ENCODE results near the gene GPR142. TPM values are rescaled to one million over a fixed set of nuclear protein-coding genes. Genes with fewer than 3 reads are reported as not detected.

The GPR142 gene
- total and polyA plus RNA-seq, 4 experiments from 2014 or later = not detected

GRCh38 chr17:74389084-74389753, 21.9 kb downstream of the GPR142 start:
- H3K27me3 Mint-ChIP-seq = no peaks in the 10 kb centered on the region
- H3K4me3 Mint-ChIP-seq = no peak overlapping the region
- CTCF ChIA-PET (ENCODE audit: partially characterized antibody) = no interaction called here
- intact Hi-C loops (cut with micrococcal nuclease) = no loop called here
- POLR2A ChIA-PET (ENCODE audit: partially characterized antibody) = no interaction called here
- Histone ChIP-seq H3K36me3 (ENCODE audit: insufficient read depth, low read length) (no peaks in the 10 kb centered on the region), H3K9me3 (ENCODE audit: control insufficient read depth in 1 of 2, low read length in 2 of 2) (no peaks in the 10 kb centered on the region), H3K4me3 (ENCODE audit: low read length in 2 of 2) (no peak overlapping the region), H3K4me1 (ENCODE audit: insufficient read depth, low read length) (no peaks in the 10 kb centered on the region), H3K27me3 (ENCODE audit: insufficient read depth, low read length) (no peaks in the 10 kb centered on the region), H3K27ac (ENCODE audit: low read depth, low read length) (no peak overlapping the region)
- H3K36me3 Mint-ChIP-seq = no peaks in the 10 kb centered on the region
- DNase-seq = no peak
- peaks cover 0 to 3% (median 0%) of the 10 kb centered on the region in 8 donors for H3K9me3 Mint-ChIP-seq
- no peak overlapping the region for H3K27ac Mint-ChIP-seq
- no peaks in the 10 kb centered on the region for H3K4me1 Mint-ChIP-seq

GRCh38 chr17:74389937-74390679, 22.8 kb downstream of the GPR142 start:
- Mint-ChIP-seq H3K9me3 (peaks cover 0 to 2% (median 0%) of the 10 kb centered on the region in 8 donors), H3K27ac (peak overlapping the region in 1 of 7 donors; percentile 25), H3K4me3 (no peak overlapping the region), H3K4me1 (no peaks in the 10 kb centered on the region), H3K27me3 (no peaks in the 10 kb centered on the region), H3K36me3 (no peaks in the 10 kb centered on the region)
- no peaks in the 10 kb centered on the region for H3K4me1 ChIP-seq (ENCODE audit: insufficient read depth, low read length)
- H3K4me3 ChIP-seq (ENCODE audit: low read length in 2 of 2) = no peak overlapping the region
- no peak for DNase-seq
- H3K9me3 ChIP-seq (ENCODE audit: control insufficient read depth in 1 of 2, low read length in 2 of 2) = no peaks in the 10 kb centered on the region
- intact Hi-C loops (cut with micrococcal nuclease) = no loop called here
- ChIA-PET POLR2A (ENCODE audit: partially characterized antibody) (no interaction called here), CTCF (ENCODE audit: partially characterized antibody) (interaction anchor here (0.7 to 2.0 kb wide), 2 partner anchors 11 to 67 kb away, joined by 3 to 10 read pairs; no protein-coding TSS in a partner anchor)
- H3K27me3 ChIP-seq (ENCODE audit: insufficient read depth, low read length) = no peaks in the 10 kb centered on the region
- H3K27ac ChIP-seq (ENCODE audit: low read depth, low read length) = no peak overlapping the region
- H3K36me3 ChIP-seq (ENCODE audit: insufficient read depth, low read length) = no peaks in the 10 kb centered on the region

DNA sequence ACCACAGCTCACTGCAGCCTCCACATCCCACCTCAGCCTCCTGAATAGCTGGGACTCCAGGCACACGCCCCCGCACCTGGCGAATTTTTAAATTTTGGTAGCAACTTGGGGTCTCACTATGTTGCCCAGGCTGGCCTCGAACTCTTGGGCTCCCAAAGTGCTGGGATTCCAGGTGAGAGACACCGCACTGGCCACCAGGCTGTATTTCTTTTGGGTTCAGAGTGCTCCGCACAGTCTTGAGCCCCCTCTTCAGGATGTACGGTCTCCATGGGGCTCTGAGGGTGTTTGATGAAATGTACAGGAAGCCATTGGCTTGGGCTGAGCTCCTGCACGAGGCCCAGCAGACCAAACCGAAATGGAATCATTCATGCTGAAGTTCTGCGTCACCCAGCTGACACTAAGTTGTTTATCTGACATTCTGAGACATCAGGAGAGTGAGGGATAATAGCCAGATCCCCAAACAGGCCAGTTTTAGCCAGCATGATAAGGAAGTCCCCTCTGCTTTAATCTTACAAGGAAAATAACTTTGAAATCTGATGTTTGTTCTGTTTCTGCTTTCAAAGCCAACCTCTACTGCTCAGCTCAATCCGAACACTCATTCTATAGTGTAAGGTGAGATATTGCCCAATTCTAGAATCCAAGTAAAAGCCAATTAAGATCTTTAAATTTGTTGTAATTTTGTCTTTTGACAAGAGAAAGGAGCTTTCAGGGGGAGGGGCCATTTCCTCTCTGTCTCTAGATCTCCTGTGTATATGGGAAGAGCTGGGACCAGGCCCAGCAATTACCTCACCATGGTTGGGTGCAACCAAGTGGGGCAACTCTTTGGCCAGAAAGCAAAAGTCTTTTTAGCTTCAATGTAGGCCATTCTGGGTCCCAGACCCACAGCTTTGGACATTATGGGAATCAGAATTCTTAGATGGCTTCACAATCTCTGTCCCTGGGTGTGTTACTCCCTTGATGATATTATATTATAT, 23.7 kb downstream of the GPR142 start:
- Mint-ChIP-seq H3K4me1 (no peaks in the 10 kb centered on the region), H3K9me3 (peaks cover 0 to 2% (median 0%) of the 10 kb centered on the region in 8 donors), H3K36me3 (no peaks in the 10 kb centered on the region), H3K27me3 (peaks cover 0 to 4% of the 10 kb centered on the region in 2 donors), H3K27ac (no peak overlapping the region), H3K4me3 (no peak overlapping the region)
- CTCF ChIA-PET (ENCODE audit: partially characterized antibody) = interaction anchor here (0.7 to 3.6 kb wide), 4 partner anchors 10 to 68 kb away, joined by 3 to 17 read pairs (median 6); no protein-coding TSS in a partner anchor
- Histone ChIP-seq H3K4me3 (ENCODE audit: low read length in 2 of 2) (no peak overlapping the region), H3K36me3 (ENCODE audit: insufficient read depth, low read length) (no peaks in the 10 kb centered on the region), H3K27me3 (ENCODE audit: insufficient read depth, low read length) (no peaks in the 10 kb centered on the region), H3K9me3 (ENCODE audit: control insufficient read depth in 1 of 2, low read length in 2 of 2) (no peaks in the 10 kb centered on the region), H3K4me1 (ENCODE audit: insufficient read depth, low read length) (no peaks in the 10 kb centered on the region), H3K27ac (ENCODE audit: low read depth, low read length) (no peak overlapping the region)
- no peak for DNase-seq
- POLR2A ChIA-PET (ENCODE audit: partially characterized antibody) = no interaction called here
- intact Hi-C loops (cut with micrococcal nuclease) = no loop called here

GRCh38 chr17:74391771-74392170, 24.5 kb downstream of the GPR142 start:
- Mint-ChIP-seq H3K4me3 (no peak overlapping the region), H3K9me3 (peaks cover 0 to 2% (median 0%) of the 10 kb centered on the region in 8 donors), H3K4me1 (no peaks in the 10 kb centered on the region), H3K36me3 (no peaks in the 10 kb centered on the region), H3K27me3 (peaks cover 0 to 4% of the 10 kb centered on the region in 2 donors), H3K27ac (peak overlapping the region in 1 of 7 donors; percentile 6)
- intact Hi-C loops (cut with micrococcal nuclease) = no loop called here
- no peaks in the 10 kb centered on the region for H3K27me3 ChIP-seq (ENCODE audit: insufficient read depth, low read length)
- CTCF ChIA-PET (ENCODE audit: partially characterized antibody) = interaction anchor here (1.1 to 3.6 kb wide), 3 partner anchors 11 to 23 kb away, joined by 3 to 17 read pairs (median 10); no protein-coding TSS in a partner anchor
- no peak overlapping the region for H3K4me3 ChIP-seq (ENCODE audit: low read length in 2 of 2)
- DNase-seq = no peak
- H3K27ac ChIP-seq (ENCODE audit: low read depth, low read length) = no peak overlapping the region
- no peaks in the 10 kb centered on the region for H3K4me1 ChIP-seq (ENCODE audit: insufficient read depth, low read length)
- no peaks in the 10 kb centered on the region for H3K36me3 ChIP-seq (ENCODE audit: insufficient read depth, low read length)
- no peaks in the 10 kb centered on the region for H3K9me3 ChIP-seq (ENCODE audit: control insufficient read depth in 1 of 2, low read length in 2 of 2)
- POLR2A ChIA-PET (ENCODE audit: partially characterized antibody) = no interaction called here

DNA sequence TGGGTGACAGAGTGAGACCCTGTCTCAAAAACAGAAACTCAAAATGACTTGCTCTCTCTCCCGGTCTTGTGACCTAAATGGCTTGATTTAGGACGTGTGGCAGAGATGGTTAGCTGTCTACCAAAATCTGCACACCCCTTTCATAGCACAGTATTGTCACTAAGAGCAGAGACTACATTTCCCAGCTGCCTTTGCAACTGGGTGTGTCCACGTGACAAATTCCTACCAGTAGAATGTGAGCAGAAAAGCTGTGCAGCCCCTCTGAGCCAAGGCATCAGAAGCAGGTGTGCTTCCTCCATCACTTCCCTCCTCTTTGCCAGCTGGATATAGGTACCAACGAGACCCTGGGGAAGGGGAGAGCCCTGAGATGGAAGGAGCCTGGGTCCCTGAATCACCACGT, 25.5 kb downstream of the GPR142 start:
- POLR2A ChIA-PET (ENCODE audit: partially characterized antibody) = no interaction called here
- Histone ChIP-seq H3K4me3 (ENCODE audit: low read length in 2 of 2) (no peak overlapping the region), H3K9me3 (ENCODE audit: control insufficient read depth in 1 of 2, low read length in 2 of 2) (no peaks in the 10 kb centered on the region), H3K27me3 (ENCODE audit: insufficient read depth, low read length) (no peaks in the 10 kb centered on the region), H3K36me3 (ENCODE audit: insufficient read depth, low read length) (no peaks in the 10 kb centered on the region), H3K27ac (ENCODE audit: low read depth, low read length) (no peak overlapping the region), H3K4me1 (ENCODE audit: insufficient read depth, low read length) (no peaks in the 10 kb centered on the region)
- CTCF ChIA-PET (ENCODE audit: partially characterized antibody) = interaction anchor here (3.6 kb wide), 1 partner anchor 24 kb away, joined by 17 read pairs; no protein-coding TSS in a partner anchor
- Mint-ChIP-seq H3K27ac (no peak overlapping the region), H3K36me3 (no peaks in the 10 kb centered on the region), H3K4me1 (no peaks in the 10 kb centered on the region), H3K4me3 (no peak overlapping the region), H3K27me3 (peaks cover 0 to 4% of the 10 kb centered on the region in 2 donors), H3K9me3 (peaks cover 0 to 2% (median 0%) of the 10 kb centered on the region in 8 donors)
- no peak for DNase-seq
- intact Hi-C loops (cut with micrococcal nuclease) = no loop called here

DNA sequence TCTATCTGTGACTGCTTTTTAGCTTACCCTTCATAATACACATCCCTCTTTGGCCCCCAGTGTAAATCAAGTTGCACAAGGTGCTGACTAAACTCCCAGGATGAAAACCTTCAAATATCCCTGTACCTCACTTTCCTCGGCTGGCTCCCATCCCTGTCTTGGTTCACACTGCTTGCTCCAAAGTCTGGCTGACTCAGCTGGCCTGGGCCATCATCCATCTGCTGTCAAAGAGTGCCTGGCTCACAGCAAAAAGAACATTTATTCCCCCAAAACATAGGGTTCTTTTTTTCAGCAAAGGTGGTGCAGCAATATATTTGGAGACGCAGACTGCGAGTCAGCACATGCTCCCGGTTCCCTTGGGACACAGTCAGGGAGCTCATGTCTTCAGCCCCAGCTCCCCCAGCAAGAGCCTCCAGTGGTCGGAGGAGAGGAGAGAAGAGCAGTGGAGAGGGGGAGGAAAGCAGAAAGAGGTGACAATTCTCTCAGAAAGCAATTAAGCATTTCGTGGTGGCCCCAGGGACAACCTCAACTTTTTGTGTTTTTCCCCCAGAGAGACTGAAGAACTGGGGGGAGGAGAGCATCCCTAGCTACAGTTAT, 26.1 kb downstream of the GPR142 start:
- Mint-ChIP-seq H3K27ac (no peak overlapping the region), H3K27me3 (peaks cover 0 to 4% of the 10 kb centered on the region in 2 donors), H3K9me3 (peaks cover 0 to 2% (median 0%) of the 10 kb centered on the region in 8 donors), H3K4me3 (no peak overlapping the region), H3K36me3 (no peaks in the 10 kb centered on the region), H3K4me1 (no peaks in the 10 kb centered on the region)
- H3K4me1 ChIP-seq (ENCODE audit: insufficient read depth, low read length) = no peaks in the 10 kb centered on the region
- H3K27me3 ChIP-seq (ENCODE audit: insufficient read depth, low read length) = no peaks in the 10 kb centered on the region
- no peak overlapping the region for H3K27ac ChIP-seq (ENCODE audit: low read depth, low read length)
- no peaks in the 10 kb centered on the region for H3K9me3 ChIP-seq (ENCODE audit: control insufficient read depth in 1 of 2, low read length in 2 of 2)
- intact Hi-C loops (cut with micrococcal nuclease) = no loop called here
- no peak overlapping the region for H3K4me3 ChIP-seq (ENCODE audit: low read length in 2 of 2)
- DNase-seq = no peak
- H3K36me3 ChIP-seq (ENCODE audit: insufficient read depth, low read length) = no peaks in the 10 kb centered on the region
- ChIA-PET POLR2A (ENCODE audit: partially characterized antibody) (no interaction called here), CTCF (ENCODE audit: partially characterized antibody) (interaction anchor here (1.7 to 3.6 kb wide), 2 partner anchors 14 to 25 kb away, joined by 5 to 17 read pairs; no protein-coding TSS in a partner anchor)

Measured in CD4-positive, alpha-beta memory T cell (primary cell).